ENCODE data around the gene CLCN7. TPM values are rescaled to one million over a fixed set of nuclear protein-coding genes. Genes with fewer than 3 reads are reported as not detected.

CLCN7 gene
- total and polyA plus RNA-seq, 2 of the 8 experiments (the other 6 are each of a cell fraction or from before 2014, with no cell fraction given) = 38.6 to 81.5 TPM

- TF ChIP-seq BRCA1 (IDR thresholded peaks at IDR 0.05; ENCODE audit: low read depth, low read length) = no peak
- TF ChIP-seq NANOG (IDR thresholded peaks at IDR 0.05; ENCODE audit: insufficient read depth, low read depth, low read length, poor library complexity, severe bottlenecking) = no peak
Observed at GRCh38 chr16:1508494-1509187, 33.8 kb upstream of the CLCN7 start (continued).
